Left ventricle myocardium superior (tissue), 1 donor: ENCODE data around the gene RNF150. TPM values are rescaled to one million over a fixed set of nuclear protein-coding genes. Genes with fewer than 3 reads are reported as not detected.

Experiments used
- ATAC-seq: fragments of 200-7000 bp; cut with Tn5 transposase; one replicate; pipeline ENCODE4 v1.9.1; 2020; ENCODE audit warnings: mild to moderate bottlenecking, moderate library complexity
- DNase-seq: peaks from one replicate; pipeline ENCODE4 v3.0.0-alpha.2; 2020
- intact Hi-C: fragments of 100-400 bp; cut with micrococcal nuclease; formaldehyde crosslinking; loops from one replicate; pipeline ENCODE4 v1.11.0; 2022
- total RNA-seq: library from RNA; stranded (reverse); fragmentation: NEBNext Ultra II Directional; extraction: Animal tissue kit (Norgen Biotek cat#: 25700); gene quantifications from one replicate; pipeline ENCODE4 v1.2.1, GENCODE V29; 2021
- donor health status: DM: no; HTN: yes; CAD: no; lungs with severe emphysema.

The RNF150 gene
- total RNA-seq, 1 donor from 2014 or later: 57.1 TPM

DNA sequence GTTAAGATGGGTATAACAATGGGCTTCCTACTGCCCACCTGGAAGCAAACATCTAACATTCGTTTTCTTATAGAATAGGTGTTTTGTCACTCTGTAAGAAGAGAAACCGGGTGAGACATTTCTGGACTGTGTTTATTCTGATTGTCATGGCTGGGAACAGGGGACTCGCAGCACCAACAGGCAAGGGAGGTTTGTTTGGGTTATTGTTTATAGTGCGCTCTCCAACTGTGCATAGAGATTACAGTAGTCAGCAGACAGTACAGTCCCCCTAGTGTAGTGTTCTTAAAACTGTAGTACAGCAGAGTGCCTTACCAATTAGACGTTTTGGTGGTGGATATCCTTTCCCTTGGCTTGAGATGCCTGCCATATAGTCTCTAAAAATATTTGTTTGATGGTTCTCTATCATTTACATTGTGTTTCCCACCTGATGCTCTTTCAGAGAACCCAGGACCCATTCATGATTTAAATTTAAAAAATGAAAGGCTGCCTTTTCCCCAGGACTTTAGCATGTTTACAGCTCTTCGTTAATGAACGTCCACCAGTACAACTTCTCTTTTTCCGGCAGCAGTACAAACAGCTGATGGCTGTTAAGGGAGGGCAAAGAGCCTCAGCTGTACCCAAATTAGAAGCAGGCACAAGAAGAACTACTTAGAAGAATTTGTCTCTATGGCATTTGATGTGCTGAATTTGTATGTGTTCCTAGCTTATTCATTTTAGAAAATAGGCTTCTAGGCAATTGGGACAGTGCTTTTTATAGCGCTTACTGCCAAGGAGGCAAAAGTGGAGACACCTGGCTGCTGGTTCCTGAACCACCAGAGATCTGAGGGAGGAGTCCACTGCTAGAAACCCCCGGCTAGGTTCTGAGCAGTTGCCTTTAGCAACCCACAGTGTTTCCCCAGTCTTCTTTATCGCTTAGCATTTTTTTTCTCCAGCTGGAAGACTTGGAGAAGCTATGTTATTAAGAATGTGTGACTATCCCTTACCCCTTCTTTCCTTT is 1.0 kb upstream of the RNF150 start:
- no peak for DNase-seq
- intact Hi-C loops: loop anchor here (5.0 kb wide), 1 partner anchor 267 kb away; no protein-coding TSS in a partner anchor
- peak; percentile 12 for ATAC-seq

DNA sequence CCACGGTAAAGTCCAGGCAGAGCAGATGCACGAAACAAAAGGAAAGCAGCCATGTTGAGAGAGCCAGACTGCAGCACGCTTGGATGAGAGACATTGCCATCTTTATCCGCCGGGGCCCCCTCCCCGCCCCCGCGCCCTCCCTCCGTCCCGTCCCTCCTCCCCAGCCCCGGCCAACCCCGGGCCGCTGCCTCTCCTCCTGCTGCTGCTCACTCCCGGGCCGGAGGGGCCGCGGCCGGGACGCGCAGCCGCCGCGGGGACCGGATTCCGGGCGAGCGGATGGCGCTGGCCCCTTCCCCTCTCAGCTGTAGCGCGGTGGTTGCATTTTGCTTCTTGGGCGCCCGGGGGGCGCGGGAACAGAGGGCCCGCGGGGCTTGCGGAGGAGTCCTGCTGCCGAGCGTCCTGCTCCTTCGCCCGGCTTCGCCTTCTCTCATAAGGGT is 542 bp downstream of the RNF150 start:
- peak; percentile 82 for ATAC-seq
- DNase-seq: peak; percentile 74
- intact Hi-C loops: loop anchor here (5.0 kb wide), 1 partner anchor 265 kb away; no protein-coding TSS in a partner anchor

- peak; percentile 32 for ATAC-seq
- intact Hi-C loops: loop anchor here (5.0 kb wide), 1 partner anchor 265 kb away; no protein-coding TSS in a partner anchor
- peak; percentile 47 for DNase-seq
These were observed 1.1 kb downstream of the RNF150 start for GRCh38 chr4:141132072-141132708.

- DNase-seq (no peak), ATAC-seq (peak; percentile 6)
- intact Hi-C loops: loop anchor here (5.0 kb wide), 1 partner anchor 264 kb away; no protein-coding TSS in a partner anchor
These were observed 1.6 kb downstream of the RNF150 start for GRCh38 chr4:141131723-141132071.

DNA sequence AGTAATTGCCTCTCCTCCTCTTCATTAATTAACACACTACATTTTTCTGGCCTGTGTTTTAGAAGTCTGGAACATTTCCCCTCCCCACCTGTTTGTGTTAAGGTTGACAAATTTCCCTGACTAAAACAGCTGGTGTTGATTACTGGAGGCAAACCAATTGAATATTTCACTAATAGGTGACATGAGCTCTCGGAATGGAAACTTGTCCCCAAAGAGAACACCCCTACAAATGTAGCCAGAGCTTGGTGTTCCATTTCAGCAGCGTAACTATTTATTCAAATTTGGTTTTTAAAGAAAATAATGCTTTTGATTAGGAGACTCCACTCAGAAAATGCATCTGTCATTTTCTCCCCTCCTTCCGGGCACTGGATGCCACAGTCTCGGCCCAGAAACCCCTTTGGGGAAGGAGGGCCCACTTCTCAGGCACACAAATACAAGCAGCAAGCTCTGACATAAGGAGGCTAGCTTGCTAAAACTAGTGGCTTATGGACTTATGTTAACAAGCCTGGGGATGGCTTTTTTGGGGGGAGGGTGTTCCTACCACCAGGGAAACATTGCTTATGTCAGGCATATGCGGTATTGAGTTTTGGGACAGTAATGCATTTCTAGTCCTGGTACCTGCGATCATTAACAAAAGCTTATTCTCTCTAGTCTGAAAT is 2.2 kb downstream of the RNF150 start:
- ATAC-seq: no peak
- intact Hi-C loops: loop anchor here (5.0 kb wide), 1 partner anchor 264 kb away; no protein-coding TSS in a partner anchor
- no peak for DNase-seq

- ATAC-seq: peak; percentile 17
- intact Hi-C loops: loop anchor here (10.0 kb wide), 1 partner anchor 123 kb away; no protein-coding TSS in a partner anchor
- DNase-seq: no peak
These were observed 5.4 kb downstream of the RNF150 start for GRCh38 chr4:141127884-141128283.

GRCh38 chr4:141126769-141127168 is 6.5 kb downstream of the RNF150 start:
- intact Hi-C loops: loop anchor here (10.0 kb wide), 1 partner anchor 122 kb away; no protein-coding TSS in a partner anchor
- ATAC-seq (no peak), DNase-seq (no peak)

DNA sequence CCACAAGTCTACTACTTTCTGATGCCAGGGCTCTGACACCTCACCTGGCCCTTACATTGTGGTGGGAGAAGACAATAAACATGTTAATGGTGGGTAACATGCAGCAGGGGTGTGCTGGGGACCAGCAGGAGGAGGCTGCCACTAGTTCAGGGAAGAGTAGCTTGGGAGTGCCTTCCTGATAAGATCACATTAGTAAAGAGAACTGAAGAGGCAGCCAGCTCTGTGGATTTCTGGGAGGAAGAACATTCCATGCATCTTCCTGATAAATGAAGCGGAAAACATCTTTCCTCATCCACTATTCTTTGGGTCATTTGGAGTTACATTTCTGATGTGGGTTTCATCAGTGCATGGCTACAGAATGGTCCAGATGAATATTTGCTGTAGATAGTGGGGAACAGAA is 9.0 kb downstream of the RNF150 start:
- DNase-seq (no peak), ATAC-seq (no peak)
- intact Hi-C loops: loop anchor here (10.0 kb wide), 1 partner anchor 119 kb away; no protein-coding TSS in a partner anchor

GRCh38 chr4:141121768-141122454 is 11.4 kb downstream of the RNF150 start:
- ATAC-seq: no peak
- no peak for DNase-seq
- intact Hi-C loops: loop anchor here (10.0 kb wide), 1 partner anchor 117 kb away; no protein-coding TSS in a partner anchor

DNA sequence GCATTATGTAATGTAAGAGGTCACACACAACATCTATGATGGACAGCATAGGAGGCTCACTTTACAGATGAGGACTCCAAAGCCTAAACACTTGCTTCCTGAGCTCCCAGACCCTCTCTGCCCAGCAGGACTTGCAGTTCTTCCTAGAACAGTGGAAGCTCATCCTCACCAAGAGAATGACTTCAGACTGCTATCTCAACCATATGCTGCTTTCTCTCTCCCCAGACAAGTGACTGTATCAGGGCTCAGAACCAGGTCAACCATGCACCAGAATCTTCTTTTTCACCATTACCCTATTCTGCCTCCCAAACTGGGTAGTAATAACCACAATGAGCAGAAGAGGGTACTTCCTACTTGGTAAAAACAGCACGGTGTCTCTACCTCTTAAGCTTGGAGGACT is 12.2 kb downstream of the RNF150 start:
- peak; percentile 9 for ATAC-seq
- intact Hi-C loops: loop anchor here (10.0 kb wide), 1 partner anchor 116 kb away; no protein-coding TSS in a partner anchor
- DNase-seq: no peak

GRCh38 chr4:141120036-141120593 is 13.2 kb downstream of the RNF150 start:
- intact Hi-C loops: loop anchor here (10.0 kb wide), 1 partner anchor 115 kb away; no protein-coding TSS in a partner anchor
- DNase-seq (no peak), ATAC-seq (peak; percentile 49)

GRCh38 chr4:141119071-141119470 is 14.2 kb downstream of the RNF150 start:
- intact Hi-C loops: no loop called here
- ATAC-seq (no peak), DNase-seq (no peak)

- ATAC-seq (no peak), DNase-seq (no peak)
- intact Hi-C loops: no loop called here
These were observed 14.9 kb downstream of the RNF150 start for GRCh38 chr4:141118381-141118780.

GRCh38 chr4:141117935-141118334 is 15.3 kb downstream of the RNF150 start:
- intact Hi-C loops: no loop called here
- DNase-seq (no peak), ATAC-seq (no peak)

GRCh38 chr4:141109983-141110382 is 23.3 kb downstream of the RNF150 start:
- ATAC-seq (no peak), DNase-seq (no peak)
- intact Hi-C loops: no loop called here

GRCh38 chr4:141107927-141108326 is 25.3 kb downstream of the RNF150 start:
- intact Hi-C loops: no loop called here
- DNase-seq (no peak), ATAC-seq (peak; percentile 86)

GRCh38 chr4:141102367-141102766 is 30.9 kb downstream of the RNF150 start:
- peak; percentile 52 for ATAC-seq
- no peak for DNase-seq
- intact Hi-C loops: no loop called here

DNA sequence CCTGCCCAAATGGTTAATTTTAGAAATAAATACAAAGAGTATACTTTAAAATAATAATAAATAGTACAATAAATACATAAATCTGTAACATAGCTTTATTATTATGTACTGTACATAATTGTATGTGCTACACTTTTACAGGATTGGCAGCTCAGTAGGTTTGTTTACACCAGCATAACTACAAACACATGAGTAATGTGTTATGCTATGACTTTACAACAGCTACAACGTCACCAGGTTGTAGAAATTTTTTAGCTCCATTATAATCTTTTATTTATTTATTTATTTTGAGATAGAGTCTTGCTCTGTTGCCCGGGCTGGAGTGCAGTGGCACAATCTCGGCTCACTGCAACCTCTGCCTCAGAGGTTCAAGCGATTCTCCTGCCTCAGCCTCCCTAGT is 31.8 kb downstream of the RNF150 start:
- no peak for DNase-seq
- intact Hi-C loops: no loop called here
- no peak for ATAC-seq
